Prostate gland (tissue), 2 donors: ENCODE results near the gene JPT1. TPM values are rescaled to one million over a fixed set of nuclear protein-coding genes. Genes with fewer than 3 reads are reported as not detected.
"Not testable (repeated sequence)": the region's sequence is repeated elsewhere in the genome, so short reads cannot be mapped to it uniquely, and the experiment has no call there.

ENCODE experiments used
- DNase-seq: peaks from one replicate; pipeline ENCODE4 v3.0.0-alpha.2; 2019; ENCODE audit warnings: low spot score
- H3K27ac ChIP-seq, 2 donors: fragments of 200-600 bp; sonication (generic); 2 replicates each; pipeline ENCODE4 v1.5.1; 2017 to 2019
- H3K27me3 ChIP-seq: fragments of 200-600 bp; sonication (generic); replicated peaks from 2 replicates; pipeline ENCODE4 v1.5.1; 2019; ENCODE audit not compliant: insufficient read depth
- H3K36me3 ChIP-seq, 2 donors: fragments of 200-600 bp; sonication (generic); 1 replicate in 1 of 2; 2 replicates in 1 of 2; pipeline versions ENCODE4 v1.5.1 to v1.8.1; 2017 to 2019
- H3K4me1 ChIP-seq: fragments of 200-600 bp; sonication (generic); replicated peaks from 2 replicates; pipeline ENCODE4 v1.5.1; 2019
- H3K4me3 ChIP-seq, 2 donors: fragments of 200-600 bp; sonication (generic); 2 replicates each; pipeline ENCODE4 v1.5.1; 2017 to 2019
- H3K9me3 ChIP-seq: fragments of 200-600 bp; sonication (generic); 2 replicates; pipeline ENCODE4 v1.5.1; 2017
- CTCF ChIP-seq, 4 experiments: fragments of 200-600 bp in 2 of 4; fragments of 450-650 bp in 2 of 4; sonication (generic) in 2 of 4; IDR thresholded peaks; 1 replicate in 3 of 4; 2 replicates in 1 of 4; pipeline ENCODE4 v1.5.1; 2016 to 2019; ENCODE audit warnings: antibody characterized with exemption in 4 of 4, mild to moderate bottlenecking in 2 of 4, moderate library complexity in 2 of 4
- POLR2A ChIP-seq: fragments of 450-650 bp; IDR thresholded peaks from one replicate; pipeline ENCODE4 v1.6.1; 2016; ENCODE audit warnings: antibody characterized with exemption, mild to moderate bottlenecking
- POLR2AphosphoS5 ChIP-seq: sonication (generic); formaldehyde crosslinking; IDR thresholded peaks from one replicate; pipeline ENCODE4 v1.6.1; 2017; ENCODE audit warnings: antibody characterized with exemption
- WGBS: methylation state at CpG from one replicate; pipeline ENCODE4 v1.1.5; 2018; 5-methylcytosine and 5-hydroxymethylcytosine counted together
- intact Hi-C: fragments of 100-400 bp; cut with DNase I; formaldehyde crosslinking; loops from one replicate; pipeline ENCODE4 v1.14.2; 2022
- total RNA-seq, 2 donors: library from RNA; depleted of rRNA; stranded (reverse); fragments of >200 nt; gene quantifications; one replicate each; pipeline ENCODE4 v1.1.0, GENCODE V29; 2016

The JPT1 gene
- total RNA-seq, 2 donors from 2014 or later, result 97.9 to 132 TPM

GRCh38 chr17:75173526-75173925 is 19.2 kb upstream of the JPT1 start:
- no peak overlapping the region for H3K4me3 ChIP-seq
- H3K27ac ChIP-seq, result no peak overlapping the region
- no peak for DNase-seq
- H3K4me1 ChIP-seq, result no peaks in the 10 kb centered on the region
- H3K9me3 ChIP-seq, result no peaks in the 10 kb centered on the region
- H3K27me3 ChIP-seq, result no peaks in the 10 kb centered on the region
- TF ChIP-seq POLR2A, result no peak
- no peak for TF ChIP-seq CTCF (IDR thresholded peaks at IDR 0.05)
- no peak for TF ChIP-seq POLR2AphosphoS5
- intact Hi-C loops, result no loop called here
- 83% methylated on average over 4 of the region's 4 CpGs for WGBS
- peaks cover 9 to 11% of the 10 kb centered on the region in 2 donors for H3K36me3 ChIP-seq

GRCh38 chr17:75168998-75169397 is 14.7 kb upstream of the JPT1 start:
- no peak overlapping the region for H3K27ac ChIP-seq
- H3K36me3 ChIP-seq, result peaks cover 5 to 8% of the 10 kb centered on the region in 2 donors
- no peak overlapping the region for H3K4me3 ChIP-seq
- TF ChIP-seq CTCF (IDR thresholded peaks at IDR 0.05) (no peak), POLR2AphosphoS5 (no peak), POLR2A (no peak)
- no peaks in the 10 kb centered on the region for H3K9me3 ChIP-seq
- intact Hi-C loops, result no loop called here
- DNase-seq, result no peak
- no peaks in the 10 kb centered on the region for H3K27me3 ChIP-seq
- H3K4me1 ChIP-seq, result no peaks in the 10 kb centered on the region
- WGBS, result 92% methylated on average over 4 of the region's 4 CpGs

- H3K4me3 ChIP-seq, H3K36me3 ChIP-seq, H3K27ac ChIP-seq, DNase-seq, intact Hi-C loops, H3K9me3 ChIP-seq, H3K4me1 ChIP-seq, H3K27me3 ChIP-seq: not testable (repeated sequence)
- WGBS, result 94% methylated on average over 15 of the region's 15 CpGs
These were observed 10.3 kb upstream of the JPT1 start for GRCh38 chr17:75164606-75165005.

- TF ChIP-seq POLR2AphosphoS5, result no peak
- TF ChIP-seq POLR2A, result no peak
- no peak for TF ChIP-seq CTCF (IDR thresholded peaks at IDR 0.05)
- Histone ChIP-seq H3K4me3 (no peak overlapping the region), H3K27ac (no peak overlapping the region), H3K36me3 (no peaks in the 10 kb centered on the region), H3K4me1 (no peaks in the 10 kb centered on the region), H3K27me3 (no peaks in the 10 kb centered on the region), H3K9me3 (no peaks in the 10 kb centered on the region)
- no peak for DNase-seq
- intact Hi-C loops, result no loop called here
- 79% methylated on average over 5 of the region's 5 CpGs for WGBS
These were observed 8.8 kb upstream of the JPT1 start for GRCh38 chr17:75163074-75163473.

GRCh38 chr17:75160211-75160610 is 5.9 kb upstream of the JPT1 start:
- no peak for TF ChIP-seq POLR2AphosphoS5
- no peak for TF ChIP-seq CTCF (IDR thresholded peaks at IDR 0.05)
- no peak for TF ChIP-seq POLR2A
- 90% methylated on average over 5 of the region's 5 CpGs for WGBS
- intact Hi-C loops, result no loop called here
- Histone ChIP-seq H3K4me3 (no peak overlapping the region), H3K36me3 (no peaks in the 10 kb centered on the region), H3K4me1 (no peaks in the 10 kb centered on the region), H3K9me3 (no peaks in the 10 kb centered on the region), H3K27me3 (no peaks in the 10 kb centered on the region), H3K27ac (no peak overlapping the region)
- no peak for DNase-seq
